NCI-H1048 (cell line): ENCODE results near the gene VKORC1.
"Not testable (repeated sequence)": the region's sequence is repeated elsewhere in the genome, so short reads cannot be mapped to it uniquely, and the experiment has no call there.

Source experiments
- DNase-seq: peaks from one replicate; lab custom pipeline; 2025; lab: John Stamatoyannopoulos, UW

Gene VKORC1

GRCh38 chr16:31107465-31107867 is 12.9 kb upstream of the VKORC1 start:
- no peak for DNase-seq

DNA sequence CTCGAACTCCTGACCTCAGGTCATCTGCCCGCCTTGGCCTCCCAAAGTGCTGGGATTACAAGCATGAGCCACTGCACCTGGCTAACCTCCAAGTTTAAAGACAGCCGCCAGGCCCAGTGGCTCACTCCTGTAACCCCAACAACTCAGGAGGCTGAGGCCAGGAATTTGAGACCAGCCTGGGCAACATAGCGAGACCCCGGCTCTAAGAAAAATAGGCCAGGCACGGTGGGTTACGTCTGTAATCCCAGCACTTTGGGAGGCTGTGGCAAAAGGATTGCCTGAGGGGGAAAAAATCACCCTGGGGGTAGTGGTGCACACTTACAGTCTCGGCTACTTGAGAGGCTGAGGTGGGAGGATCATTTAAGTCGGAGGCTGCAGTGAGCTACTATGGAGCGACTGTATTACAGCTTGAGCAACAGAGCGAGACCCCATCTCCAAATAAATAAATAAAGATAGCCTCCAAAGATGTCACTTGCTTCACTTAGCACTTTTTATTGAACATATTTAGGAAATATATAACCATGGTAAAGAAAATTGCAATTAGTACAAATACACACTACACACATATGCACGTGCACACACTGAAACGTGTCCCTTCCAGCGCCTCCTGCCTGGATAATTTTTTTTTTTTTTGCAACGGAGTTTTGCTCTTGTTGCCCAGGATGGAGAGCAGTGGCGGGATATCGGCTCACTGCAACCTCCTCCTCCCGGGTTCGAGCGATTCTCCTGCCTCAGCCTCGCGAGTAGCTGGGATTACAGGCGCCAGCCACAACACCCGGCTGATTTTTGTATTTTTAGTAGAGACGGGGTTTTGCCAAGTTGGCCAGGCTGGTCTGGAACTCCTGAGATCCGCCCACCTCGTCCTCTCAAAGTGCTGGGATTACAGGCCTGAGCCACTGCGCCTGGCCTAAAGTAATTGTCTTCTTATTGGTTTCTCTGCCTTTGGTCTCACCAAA is 12.2 kb upstream of the VKORC1 start:
- DNase-seq = no peak

GRCh38 chr16:31105677-31106213 is 11.1 kb upstream of the VKORC1 start:
- no peak for DNase-seq

GRCh38 chr16:31100876-31101641 is 6.5 kb upstream of the VKORC1 start:
- DNase-seq = not testable (repeated sequence)

DNA sequence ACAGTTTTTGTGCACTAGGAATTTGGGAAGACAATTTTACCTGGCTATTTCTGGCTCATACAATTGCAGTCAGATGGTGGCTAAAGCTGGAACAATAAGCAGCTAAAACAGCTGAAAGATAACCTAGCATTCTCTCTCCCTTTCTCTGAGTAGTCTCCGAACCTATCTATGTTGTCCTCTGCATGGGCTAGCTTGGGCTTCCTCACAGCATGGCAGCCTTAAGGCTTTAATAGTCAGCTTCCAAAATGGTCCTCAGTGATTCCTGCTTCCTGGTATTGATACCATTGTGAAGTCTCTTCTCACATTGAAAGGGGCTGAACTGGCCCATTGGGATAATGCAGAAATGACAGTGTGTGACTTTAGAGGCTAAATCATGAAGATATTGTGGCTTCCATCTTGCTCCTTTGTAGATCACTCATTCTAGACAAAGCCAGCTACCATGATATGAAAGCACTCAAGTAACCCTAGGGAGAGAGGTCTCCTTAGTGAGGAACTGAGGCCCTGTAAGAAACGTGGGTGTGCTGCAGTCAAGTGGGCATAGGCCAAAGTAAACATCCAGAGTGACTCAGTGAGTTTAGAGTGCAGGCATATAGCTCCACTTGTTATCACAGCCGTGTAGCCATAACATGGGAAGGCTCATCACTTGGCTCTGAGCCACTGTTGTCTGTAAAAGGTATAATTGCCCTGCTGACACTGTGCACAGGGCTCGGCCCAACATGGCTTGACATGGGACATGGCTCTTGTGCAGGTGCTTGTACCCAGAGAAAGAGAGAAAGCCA is 5.5 kb upstream of the VKORC1 start:
- no peak for DNase-seq

GRCh38 chr16:31094088-31094423 is 541 bp downstream of the VKORC1 start:
- DNase-seq = no peak

- no peak for DNase-seq
Observed at GRCh38 chr16:31093132-31093703, 1.4 kb downstream of the VKORC1 start.

DNA sequence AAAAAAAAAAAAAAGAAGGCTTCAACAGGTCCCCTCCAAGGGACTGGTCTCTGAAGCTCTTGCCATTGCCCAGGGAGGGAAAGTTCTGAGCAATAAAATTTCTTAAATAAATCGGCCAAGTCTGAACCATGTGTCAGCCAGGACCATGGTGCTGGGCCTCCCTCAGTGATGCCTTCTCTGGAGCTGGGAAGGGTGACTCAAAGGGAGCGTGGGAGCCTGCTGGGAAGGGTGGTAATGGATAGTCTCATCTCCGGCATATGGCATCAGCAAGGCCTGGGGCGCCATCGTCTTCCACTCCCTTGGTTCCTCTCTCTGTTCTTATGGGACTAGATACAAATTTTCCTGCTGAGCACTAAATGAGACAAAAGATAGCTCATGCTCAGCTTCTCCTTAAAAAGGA is 2.3 kb downstream of the VKORC1 start:
- DNase-seq = no peak

DNA sequence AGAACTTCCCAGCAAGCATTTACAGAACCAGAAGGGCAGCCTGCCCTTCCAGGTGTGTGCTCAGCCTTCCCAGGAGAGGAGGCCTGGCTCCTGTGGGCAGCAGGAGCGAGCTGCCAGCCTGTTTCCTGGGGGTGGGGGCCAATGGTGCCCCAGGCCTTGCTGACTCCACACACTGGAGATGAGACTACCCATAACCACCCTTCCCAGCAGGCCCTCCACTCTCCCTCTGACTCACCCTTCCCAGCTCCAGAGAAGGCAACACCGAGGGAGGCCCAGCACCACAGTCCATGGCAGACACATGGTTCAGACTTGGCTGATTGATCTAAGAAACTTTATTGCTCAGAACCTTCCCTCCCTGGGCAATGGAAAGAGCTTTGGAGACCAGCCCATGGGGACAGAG is 4.1 kb downstream of the VKORC1 start:
- DNase-seq = no peak

DNA sequence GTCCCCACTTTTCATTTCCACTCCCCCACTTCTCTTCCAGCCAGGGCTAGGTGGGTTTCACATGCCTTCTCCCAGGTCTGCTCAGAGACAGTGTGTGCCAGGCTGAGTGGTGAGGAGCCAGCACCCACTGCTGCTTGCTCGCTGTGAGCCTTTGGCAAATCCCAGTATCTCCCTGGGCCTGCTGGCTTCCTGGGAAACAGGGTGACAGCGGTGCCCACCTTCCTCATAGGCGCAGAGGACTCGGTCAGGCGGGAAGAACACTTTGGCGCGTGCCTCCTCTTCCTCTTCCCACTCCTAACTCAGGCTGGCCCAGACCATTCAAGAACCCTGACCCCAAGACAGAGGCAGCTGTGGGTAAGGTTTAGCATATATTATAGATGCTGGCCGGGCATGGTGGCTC is 5.4 kb downstream of the VKORC1 start:
- no peak for DNase-seq

DNA sequence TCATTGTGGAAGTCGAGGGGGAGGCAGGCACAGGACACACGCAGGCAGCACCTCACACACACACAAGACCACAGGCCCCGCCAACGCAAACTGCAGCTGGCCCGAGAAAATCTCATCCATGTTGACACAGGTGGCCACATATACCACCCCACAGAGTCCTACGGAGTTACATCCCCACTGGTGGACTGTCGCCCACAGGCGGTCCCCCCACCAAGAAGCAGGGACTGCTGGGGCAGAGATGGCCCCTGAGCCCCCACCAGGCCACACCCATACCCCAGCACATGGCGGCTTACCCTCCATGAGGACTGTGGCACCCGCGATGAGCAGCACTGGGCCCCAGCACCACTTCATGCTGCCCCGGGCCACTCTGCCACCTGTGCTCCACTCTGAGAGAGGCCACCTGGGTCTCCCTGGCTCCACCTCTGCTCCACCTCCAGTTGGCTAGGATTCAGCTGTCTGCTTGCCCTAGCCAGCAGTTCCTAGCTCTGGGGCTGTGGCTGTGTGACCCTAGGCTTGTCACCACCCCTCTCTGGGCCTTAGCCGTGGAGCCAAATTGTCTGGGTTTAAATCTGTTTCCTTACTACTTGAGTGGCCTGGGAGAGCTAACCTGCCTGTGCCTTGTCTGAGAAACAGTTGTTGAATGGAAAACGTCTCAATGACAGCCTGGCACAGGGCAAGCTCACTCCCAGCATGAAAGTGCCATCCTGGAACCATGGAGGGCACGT is 6.0 kb downstream of the VKORC1 start, which contains the start of gene PRSS53:
Gene PRSS53, minus strand, starts transcription at position 485 of the 725 bp plus-strand sequence. Its CDS starts 134 bp downstream, at position 351.
- DNase-seq = no peak

DNA sequence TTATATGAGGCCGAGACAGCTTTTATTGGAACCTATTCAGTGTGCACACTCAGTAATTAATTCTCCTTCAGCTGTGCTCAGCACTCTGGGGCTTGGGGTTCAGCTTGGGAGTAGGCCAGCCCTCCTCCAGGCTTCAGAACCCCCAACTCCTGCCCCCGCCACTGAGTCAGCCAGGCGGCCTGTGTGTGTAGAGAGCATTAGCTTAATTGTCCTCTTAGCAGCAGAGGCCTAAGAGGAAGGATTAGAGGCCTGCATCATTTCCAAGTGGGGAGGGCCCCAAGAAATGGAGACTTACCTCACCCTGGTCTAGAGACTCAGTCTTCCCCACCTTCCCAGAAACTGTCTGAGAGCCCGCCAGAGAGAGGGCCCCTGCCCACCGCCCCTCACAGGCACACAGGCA is 6.6 kb downstream of the VKORC1 start:
- no peak for DNase-seq

DNA sequence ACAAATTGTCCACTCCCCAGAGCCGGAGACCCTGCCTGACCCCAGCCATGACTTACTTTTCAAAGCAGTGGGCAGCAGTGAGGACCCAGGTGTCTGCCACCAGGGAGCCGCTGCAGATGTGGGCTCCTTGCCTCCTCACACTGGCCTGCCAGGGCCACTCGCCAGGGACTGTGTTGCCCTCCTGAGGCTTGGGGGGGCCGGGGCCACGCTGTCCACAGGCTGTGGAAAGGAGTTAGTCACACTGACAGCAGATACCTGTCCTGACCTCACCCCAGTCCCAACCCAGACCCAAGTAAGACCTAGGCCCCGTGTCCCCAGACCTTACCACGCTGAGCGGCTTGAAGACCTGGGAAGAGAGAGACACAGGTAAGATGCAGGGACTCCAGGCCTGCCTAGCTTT is 7.1 kb downstream of the VKORC1 start:
- DNase-seq = no peak

- DNase-seq = no peak
Observed at GRCh38 chr16:31086629-31086906, 8.0 kb downstream of the VKORC1 start.

- no peak for DNase-seq
Observed at GRCh38 chr16:31085873-31086628, 8.5 kb downstream of the VKORC1 start.

GRCh38 chr16:31085411-31085810 is 9.2 kb downstream of the VKORC1 start:
- DNase-seq = peak; percentile 35

GRCh38 chr16:31084584-31085302 is 9.9 kb downstream of the VKORC1 start:
- no peak for DNase-seq

DNA sequence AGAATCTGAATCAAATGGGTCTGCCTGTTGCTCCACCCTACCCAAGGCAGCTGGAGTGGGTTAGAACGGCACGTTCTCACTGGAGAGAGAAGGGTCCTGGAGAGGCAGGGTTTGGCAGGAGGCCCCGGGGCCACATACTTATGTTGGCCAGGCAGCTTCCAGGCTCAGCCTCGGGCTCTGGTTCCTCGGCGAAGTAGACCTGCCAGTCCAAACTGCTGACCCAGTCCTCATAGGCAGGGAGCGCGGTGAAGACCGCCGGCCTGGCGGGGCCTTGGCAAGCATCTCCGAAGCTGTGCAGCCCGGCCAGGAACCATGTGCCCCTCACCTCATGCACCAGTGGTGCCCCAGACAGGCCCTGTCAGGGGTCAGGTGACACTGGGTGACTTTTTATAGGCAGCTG is 10.6 kb downstream of the VKORC1 start:
- DNase-seq = no peak

DNA sequence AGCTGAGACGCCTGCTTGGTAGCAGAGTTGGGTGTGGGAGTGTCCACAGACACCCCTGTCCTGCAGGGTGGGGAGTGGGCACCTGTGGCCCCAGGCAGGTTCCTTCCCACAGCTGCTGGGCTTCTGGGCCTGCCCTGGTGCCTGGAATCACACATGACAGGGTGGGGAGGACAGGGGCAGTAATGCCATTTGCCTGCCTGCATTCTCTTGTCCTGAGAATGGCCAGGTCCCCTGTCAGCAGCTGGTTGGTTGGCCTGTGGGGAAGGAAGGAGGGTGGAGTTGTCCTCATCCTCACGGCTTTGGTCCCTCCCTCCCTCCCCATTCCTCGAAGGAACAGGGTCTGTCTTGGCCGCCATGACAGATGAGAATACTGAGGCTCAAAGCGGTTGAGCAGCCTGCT is 11.0 kb downstream of the VKORC1 start:
- DNase-seq = no peak

- no peak for DNase-seq
Observed at GRCh38 chr16:31083081-31083480, 11.5 kb downstream of the VKORC1 start.
